RWPE2 (cell line): ENCODE data around the gene FAM131C.
"Not testable (repeated sequence)": the region's sequence is repeated elsewhere in the genome, so short reads cannot be mapped to it uniquely, and the experiment has no call there.

Source experiments
- ATAC-seq: fragments of 200-7000 bp; cut with Tn5 transposase; 3 replicates; pipeline ENCODE4 v1.9.1; 2021; ENCODE audit warnings: low read depth
- DNase-seq: peaks from one replicate; pipeline ENCODE4 v3.0.0-alpha.2; 2020; ENCODE audit warnings: low spot score
- H3K27ac ChIP-seq: fragments of 450-650 bp; 2 replicates; pipeline ENCODE4 v1.5.1; 2017; ENCODE audit warnings: mild to moderate bottlenecking; ENCODE audit not compliant: poor library complexity, severe bottlenecking
- H3K27me3 ChIP-seq: fragments of 250-450 bp; sonication (Bioruptor Pico); 2 replicates; pipeline ENCODE4 v1.5.1; 2021; ENCODE audit warnings: mild to moderate bottlenecking, moderate library complexity; ENCODE audit not compliant: insufficient read depth, poor library complexity, severe bottlenecking
- H3K36me3 ChIP-seq: fragments of 250-450 bp; sonication (Bioruptor Pico); 2 replicates; pipeline ENCODE4 v1.5.1; 2020; ENCODE audit warnings: low read depth, mild to moderate bottlenecking, moderate library complexity
- H3K4me1 ChIP-seq: fragments of 250-450 bp; sonication (Bioruptor Pico); 2 replicates; pipeline ENCODE4 v1.5.1; 2021; ENCODE audit warnings: mild to moderate bottlenecking, moderate library complexity; ENCODE audit not compliant: insufficient read depth, poor library complexity, severe bottlenecking
- H3K4me3 ChIP-seq: fragments of 250-450 bp; sonication (Bioruptor Pico); 2 replicates; pipeline ENCODE4 v1.5.1; 2021; ENCODE audit warnings: mild to moderate bottlenecking, moderate library complexity; ENCODE audit not compliant: severe bottlenecking
- H3K9me3 ChIP-seq: fragments of 250-450 bp; sonication (Bioruptor Pico); 2 replicates; pipeline ENCODE4 v1.5.1; 2021; ENCODE audit warnings: mild to moderate bottlenecking, moderate library complexity; ENCODE audit not compliant: severe bottlenecking
- CTCF ChIP-seq: fragments of 450-650 bp; IDR thresholded peaks from one replicate; pipeline ENCODE4 v1.5.1; 2017; ENCODE audit warnings: mild to moderate bottlenecking, moderate library complexity; ENCODE audit not compliant: poor library complexity, severe bottlenecking

Gene FAM131C

GRCh38 chr1:16033103-16033632 lies 40.3 kb downstream of the FAM131C start:
- not testable (repeated sequence) for H3K4me3 ChIP-seq, DNase-seq, ATAC-seq, H3K9me3 ChIP-seq, H3K4me1 ChIP-seq, H3K27ac ChIP-seq, H3K27me3 ChIP-seq, H3K36me3 ChIP-seq
- peak; percentile 59 for TF ChIP-seq CTCF

GRCh38 chr1:16032388-16033102 lies 40.9 kb downstream of the FAM131C start:
- ATAC-seq (peak; percentile 88), DNase-seq (peak; percentile 87)
- Histone ChIP-seq H3K4me1 (no peaks in the 10 kb centered on the region), H3K36me3 (no peaks in the 10 kb centered on the region), H3K27me3 (no peaks in the 10 kb centered on the region), H3K4me3 (no peak overlapping the region), H3K27ac (no peak overlapping the region), H3K9me3 (no peaks in the 10 kb centered on the region)
- TF ChIP-seq CTCF = peak; percentile 92

GRCh38 chr1:16031551-16031950 lies 41.9 kb downstream of the FAM131C start:
- TF ChIP-seq CTCF = no peak
- Histone ChIP-seq H3K4me1 (no peaks in the 10 kb centered on the region), H3K9me3 (no peaks in the 10 kb centered on the region), H3K4me3 (no peak overlapping the region), H3K27me3 (no peaks in the 10 kb centered on the region), H3K27ac (no peak overlapping the region), H3K36me3 (no peaks in the 10 kb centered on the region)
- DNase-seq (no peak), ATAC-seq (no peak)

- H3K27me3 ChIP-seq = no peaks in the 10 kb centered on the region
- H3K27ac ChIP-seq = no peak overlapping the region
- DNase-seq = no peak
- H3K4me3 ChIP-seq = no peak overlapping the region
- H3K4me1 ChIP-seq = no peaks in the 10 kb centered on the region
- TF ChIP-seq CTCF = no peak
- H3K9me3 ChIP-seq = no peaks in the 10 kb centered on the region
- no peak for ATAC-seq
- no peaks in the 10 kb centered on the region for H3K36me3 ChIP-seq
Observed at GRCh38 chr1:16029288-16029687, 44.2 kb downstream of the FAM131C start.

- DNase-seq, H3K4me3 ChIP-seq, H3K9me3 ChIP-seq, H3K4me1 ChIP-seq, H3K36me3 ChIP-seq, H3K27ac ChIP-seq, ATAC-seq, H3K27me3 ChIP-seq: not testable (repeated sequence)
Observed at GRCh38 chr1:16029003-16029268, 44.5 kb downstream of the FAM131C start.
